Ishikawa (cell line): Measurements from ENCODE around the gene SCNN1A.

Source experiments
- CEBPB ChIP-seq: IDR thresholded peaks from 2 replicates; pipeline ENCODE4 v1.6.1; 2012
- CREB1 ChIP-seq: IDR thresholded peaks from 2 replicates; pipeline ENCODE4 v1.6.1; 2012; ENCODE audit warnings: low read depth
- EGR1 ChIP-seq: IDR thresholded peaks from 2 replicates; pipeline ENCODE4 v1.6.1; 2012
- EP300 ChIP-seq: IDR thresholded peaks from 2 replicates; pipeline ENCODE4 v1.6.1; 2012; ENCODE audit warnings: borderline replicate concordance
- FOXM1 ChIP-seq: IDR thresholded peaks from 2 replicates; pipeline ENCODE4 v1.6.1; 2012; ENCODE audit warnings: low read depth, borderline replicate concordance
- MAX ChIP-seq: IDR thresholded peaks from 2 replicates; pipeline ENCODE4 v1.6.1; 2012
- RAD21 ChIP-seq: IDR thresholded peaks from 2 replicates; pipeline ENCODE4 v1.6.1; 2012; ENCODE audit warnings: low read depth
- REST ChIP-seq: IDR thresholded peaks from 2 replicates; pipeline ENCODE4 v1.6.1; 2012; ENCODE audit warnings: low read depth, mild to moderate bottlenecking
- TAF1 ChIP-seq: IDR thresholded peaks from 2 replicates; pipeline ENCODE4 v1.6.1; 2012; ENCODE audit warnings: low read depth, mild to moderate bottlenecking
- USF1 ChIP-seq: IDR thresholded peaks from 2 replicates; pipeline ENCODE4 v1.6.1; 2012
- YY1 ChIP-seq: IDR thresholded peaks from 2 replicates; pipeline ENCODE4 v1.6.1; 2012; ENCODE audit warnings: low read depth
- ZBTB7A ChIP-seq: IDR thresholded peaks from 2 replicates; pipeline ENCODE4 v1.6.1; 2012; ENCODE audit warnings: low read depth

- TF ChIP-seq EGR1: no peak
- TF ChIP-seq EP300: peak; percentile 50; the same call in 1 of the 2 replicates
- no peak for TF ChIP-seq USF1
- no peak; the same call in 1 of the 2 replicates for TF ChIP-seq FOXM1
- TF ChIP-seq RAD21: no peak
- no peak for TF ChIP-seq CEBPB
- TF ChIP-seq TAF1: no peak
- TF ChIP-seq REST: no peak
- TF ChIP-seq YY1: no peak
- no peak for TF ChIP-seq CREB1
- TF ChIP-seq MAX: no peak
- no peak for TF ChIP-seq ZBTB7A
Observed at GRCh38 chr12:6364044-6364374, 11.4 kb downstream of the SCNN1A start.
